Pons (tissue), 1 donor: Measurements from ENCODE around the gene CCDC27.
A peak's percentile ranks its signal among the peaks of the same experiment; 100 is the strongest.
"Not testable (repeated sequence)": the region's sequence is repeated elsewhere in the genome, so short reads cannot be mapped to it uniquely, and the experiment has no call there.

Experiments used
- DNase-seq: peaks from one replicate; pipeline ENCODE4 v3.0.0-alpha.2; 2016; ENCODE audit warnings: low spot score

CCDC27 gene

GRCh38 chr1:3736708-3737107 is 15.5 kb upstream of the CCDC27 start:
- DNase-seq, result no peak

- no peak for DNase-seq
Measured at GRCh38 chr1:3738943-3739342, 13.3 kb upstream of the CCDC27 start.

- no peak for DNase-seq
Measured at GRCh38 chr1:3740042-3740441, 12.2 kb upstream of the CCDC27 start.

- DNase-seq, result no peak
Measured at GRCh38 chr1:3740752-3741151, 11.5 kb upstream of the CCDC27 start.

GRCh38 chr1:3741566-3742438 is 10.4 kb upstream of the CCDC27 start:
- no peak for DNase-seq

- DNase-seq, result no peak
Measured at GRCh38 chr1:3742439-3743298, 9.6 kb upstream of the CCDC27 start.

GRCh38 chr1:3743421-3743820 is 8.8 kb upstream of the CCDC27 start:
- DNase-seq, result no peak

- no peak for DNase-seq
Measured at GRCh38 chr1:3743826-3744225, 8.4 kb upstream of the CCDC27 start.

GRCh38 chr1:3744646-3745045 is 7.6 kb upstream of the CCDC27 start:
- no peak for DNase-seq

GRCh38 chr1:3745071-3745470 is 7.2 kb upstream of the CCDC27 start:
- DNase-seq, result no peak

- peak; percentile 63 for DNase-seq
Measured at GRCh38 chr1:3745590-3746381, 6.5 kb upstream of the CCDC27 start.

- DNase-seq, result no peak
Measured at GRCh38 chr1:3746389-3746829, 5.8 kb upstream of the CCDC27 start.

- peak; percentile 80 for DNase-seq
Measured at GRCh38 chr1:3746830-3747521, 5.3 kb upstream of the CCDC27 start.

- DNase-seq, result no peak
Measured at GRCh38 chr1:3747522-3747848, 4.8 kb upstream of the CCDC27 start.

- no peak for DNase-seq
Measured at GRCh38 chr1:3747903-3748302, 4.3 kb upstream of the CCDC27 start.

GRCh38 chr1:3748316-3748900 is 3.8 kb upstream of the CCDC27 start:
- not testable (repeated sequence) for DNase-seq

GRCh38 chr1:3749512-3749911 is 2.7 kb upstream of the CCDC27 start:
- no peak for DNase-seq

GRCh38 chr1:3750741-3751140 is 1.5 kb upstream of the CCDC27 start:
- DNase-seq, result no peak

GRCh38 chr1:3753656-3754454 is 1.6 kb downstream of the CCDC27 start:
- no peak for DNase-seq

- DNase-seq, result no peak
Measured at GRCh38 chr1:3756394-3756793, 4.1 kb downstream of the CCDC27 start.
